HCT116 (cell line): Measurements from ENCODE around the gene HOXA7. TPM values are rescaled to one million over a fixed set of nuclear protein-coding genes. Genes with fewer than 3 reads are reported as not detected.
A peak's percentile ranks its signal among the peaks of the same experiment; 100 is the strongest.

Source experiments
- ATAC-seq: fragments of 200-7000 bp; cut with Tn5 transposase; 2 replicates; pipeline ENCODE4 v1.9.1; 2020; ENCODE audit warnings: mild to moderate bottlenecking, moderate library complexity
- BruUV-seq: library from RNA; stranded (reverse); fragments of 400-500 nt; replicated peaks from 2 replicates; lab custom pipeline; 2021; lab: Mats Ljungman, UMichigan
- CTCF ChIA-PET: fragments of 300-600 bp; sonication (Branson Sonifier 250); formaldehyde crosslinking; loops from one replicate; lab custom pipeline; 2021; ENCODE audit warnings: antibody characterized with exemption; lab: Charles Lee
- POLR2A ChIA-PET: fragments of 300-600, 350-600 bp; sonication (Branson Sonifier 250); formaldehyde crosslinking; loops from one replicate; lab custom pipeline; 2021; ENCODE audit warnings: antibody characterized with exemption; lab: Charles Lee
- RAD21 ChIA-PET, 2 experiments: fragments of 300-600 bp; sonication (Branson Sonifier 250); formaldehyde crosslinking; loops; one replicate each; lab custom pipeline; 2023; ENCODE audit warnings: low total read pairs in 2 of 2; ENCODE audit not compliant: uncharacterized antibody in 2 of 2, unreplicated experiment in 2 of 2, low non-redundant PET in 1 of 2; lab: Charles Lee
- DNase-seq: peaks from one replicate; pipeline ENCODE4 v3.0.0-alpha.2; 2010; ENCODE audit warnings: low read depth, low spot score
- H2AFZ ChIP-seq: fragments of 200-600 bp; shearing (Covaris generic), sonication (generic); 2 replicates; pipeline ENCODE4 v1.6.1; 2017; ENCODE audit warnings: low read depth, mixed run types, mixed read lengths, antibody characterized with exemption, low read length; ENCODE audit not compliant: poor library complexity, severe bottlenecking
- H3K27ac ChIP-seq: 2 replicates; pipeline ENCODE4 v1.5.1; 2012; ENCODE audit warnings: low read depth, low read length
- H3K27me3 ChIP-seq: fragments of 200-600 bp; sonication (generic); 2 replicates; pipeline ENCODE4 v1.6.1; 2016; ENCODE audit warnings: mixed run types, low read length, mixed read lengths; ENCODE audit not compliant: insufficient read depth
- H3K36me3 ChIP-seq, 2 experiments: fragments of 200-500 bp in 1 of 2; fragments of 200-600 bp in 1 of 2; sonication (Bioruptor generic) in 1 of 2; sonication (generic) in 1 of 2; 2 replicates each; pipeline versions ENCODE4 v1.5.1 to v1.6.1; 2014 to 2016; ENCODE audit warnings: low read length in 2 of 2, inconsistent platforms in 1 of 2, mixed read lengths in 1 of 2, mixed run types in 1 of 2; ENCODE audit not compliant: insufficient read depth in 2 of 2, control insufficient read depth in 1 of 2
- H3K4me1 ChIP-seq, 2 experiments: fragments of 200-600 bp in 1 of 2; sonication (generic) in 1 of 2; 2 replicates each; pipeline versions ENCODE4 v1.5.1 to v1.6.1; 2012 to 2017; ENCODE audit warnings: low read length in 2 of 2, inconsistent platforms in 1 of 2, mild to moderate bottlenecking in 1 of 2, mixed read lengths in 1 of 2, mixed run types in 1 of 2, moderate library complexity in 1 of 2; ENCODE audit not compliant: insufficient read depth in 2 of 2, control insufficient read depth in 1 of 2
- H3K4me2 ChIP-seq: fragments of 200-600 bp; sonication (generic); 2 replicates; pipeline ENCODE4 v1.6.1; 2017; ENCODE audit warnings: mixed run types, low read length, mixed read lengths
- H3K4me3 ChIP-seq, 2 experiments: fragments of 200-600 bp in 1 of 2; sonication (generic) in 1 of 2; replicated peaks in 1 of 2; 2 replicates each; pipeline ENCODE4 v1.5.1; 2011 to 2016; ENCODE audit warnings: low read length in 2 of 2, control low read depth in 1 of 2, low read depth in 1 of 2, mild to moderate bottlenecking in 1 of 2, mixed read lengths in 1 of 2, mixed run types in 1 of 2
- H3K79me2 ChIP-seq: fragments of 200-600 bp; sonication (generic); 2 replicates; pipeline ENCODE4 v1.6.1; 2017; ENCODE audit warnings: mild to moderate bottlenecking, mixed run types, low read length, moderate library complexity, mixed read lengths; ENCODE audit not compliant: insufficient read depth
- H3K9ac ChIP-seq: fragments of 200-600 bp; sonication (generic); 2 replicates; pipeline ENCODE4 v1.6.1; 2016; ENCODE audit warnings: low read length, mixed read lengths
- H3K9me2 ChIP-seq: fragments of 200-600 bp; sonication (generic), shearing (Covaris generic); 2 replicates; pipeline ENCODE4 v1.6.1; 2017; ENCODE audit warnings: mixed run types, mild to moderate bottlenecking, moderate library complexity; ENCODE audit not compliant: insufficient read depth
- H3K9me3 ChIP-seq, 2 experiments: fragments of 200-500 bp in 1 of 2; fragments of 200-600 bp in 1 of 2; sonication (Bioruptor generic) in 1 of 2; sonication (generic) in 1 of 2; 2 replicates each; pipeline ENCODE4 v1.6.1; 2014 to 2017; ENCODE audit warnings: low read length in 2 of 2, mixed read lengths in 2 of 2, inconsistent platforms in 1 of 2, low read depth in 1 of 2, mild to moderate bottlenecking in 1 of 2, mixed run types in 1 of 2, moderate library complexity in 1 of 2; ENCODE audit not compliant: control insufficient read depth in 1 of 2, insufficient read depth in 1 of 2
- H4K20me1 ChIP-seq: fragments of 200-600 bp; sonication (generic), shearing (Covaris generic); 2 replicates; pipeline ENCODE4 v1.6.1; 2017; ENCODE audit warnings: mixed run types, mild to moderate bottlenecking, moderate library complexity; ENCODE audit not compliant: insufficient read depth
- EGR1 ChIP-seq: IDR thresholded peaks from 2 replicates; pipeline ENCODE4 v1.6.1; 2012; ENCODE audit warnings: low read depth
- ELF1 ChIP-seq: IDR thresholded peaks from 2 replicates; pipeline ENCODE4 v1.6.1; 2012; ENCODE audit warnings: low read depth, borderline replicate concordance
- EZH2 ChIP-seq: fragments of 200-600 bp; sonication (generic); IDR thresholded peaks from 2 replicates; pipeline ENCODE4 v1.6.1; 2017; ENCODE audit warnings: antibody characterized with exemption, mixed run types
- EZH2phosphoT487 ChIP-seq: fragments of 200-600 bp; IDR thresholded peaks from 2 replicates; pipeline ENCODE4 v1.6.1; 2018; ENCODE audit warnings: antibody characterized with exemption, borderline replicate concordance
- POLR2A ChIP-seq: IDR thresholded peaks from 2 replicates; pipeline ENCODE4 v1.7.0; 2011; ENCODE audit warnings: borderline replicate concordance; ENCODE audit not compliant: insufficient read depth, insufficient read length; ENCODE audit errors: extremely low read depth
- POLR2AphosphoS5 ChIP-seq: IDR thresholded peaks from 2 replicates; pipeline ENCODE4 v1.6.1; 2011; ENCODE audit warnings: mild to moderate bottlenecking, low read depth, low read length, moderate library complexity
- RAD21 ChIP-seq: IDR thresholded peaks from 2 replicates; pipeline ENCODE4 v1.6.1; 2012; ENCODE audit warnings: low read depth, mild to moderate bottlenecking
- SIN3A ChIP-seq: IDR thresholded peaks from 2 replicates; pipeline ENCODE4 v1.6.1; 2012; ENCODE audit warnings: low read depth
- SP1 ChIP-seq: IDR thresholded peaks from 2 replicates; pipeline ENCODE4 v1.6.1; 2012; ENCODE audit warnings: low read depth
- SRF ChIP-seq: IDR thresholded peaks from 2 replicates; pipeline ENCODE4 v1.6.1; 2012; ENCODE audit warnings: low read depth
- TCF7L2 ChIP-seq: IDR thresholded peaks from 2 replicates; pipeline ENCODE4 v1.7.0; 2011; ENCODE audit warnings: borderline replicate concordance, inconsistent platforms; ENCODE audit not compliant: insufficient read depth, insufficient read length; ENCODE audit errors: extremely low read depth
- YY1 ChIP-seq: IDR thresholded peaks from 2 replicates; pipeline ENCODE4 v1.6.1; 2011; ENCODE audit warnings: low read length, low read depth, moderate library complexity, mild to moderate bottlenecking; ENCODE audit not compliant: insufficient replicate concordance; ENCODE audit errors: extremely low read depth
- ZNF274 ChIP-seq: fragments of 200-500 bp; sonication (Bioruptor generic); IDR thresholded peaks from 2 replicates; pipeline ENCODE4 v1.6.1; 2014; ENCODE audit warnings: mild to moderate bottlenecking, low read depth, low read length, inconsistent platforms
- intact Hi-C: fragments of 100-400 bp; cut with micrococcal nuclease; formaldehyde crosslinking; loops from 2 replicates; pipeline ENCODE4 v1.10.0; 2022
- total RNA-seq: library from RNA; stranded (reverse); gene quantifications from one replicate; pipeline ENCODE4 v1.2.1, GENCODE V29; 2021; ENCODE audit not compliant: unreplicated experiment
- TF ChIP-seq, protein P1 (sequence below): IDR thresholded peaks from 2 replicates; pipeline ENCODE4 v1.6.1; 2011; ENCODE audit warnings: mild to moderate bottlenecking, low read length, moderate library complexity; ENCODE audit not compliant: insufficient replicate concordance; ENCODE audit errors: extremely low read depth
- TF ChIP-seq, protein P2 (sequence below): IDR thresholded peaks from 2 replicates; pipeline ENCODE4 v1.6.1; 2012
- TF ChIP-seq, protein P3 (sequence below), 3 experiments: fragments of 200-600 bp in 1 of 3; sonication (generic) in 1 of 3; IDR thresholded peaks in 2 of 3; conservative IDR thresholded peaks in 1 of 3; 2 replicates each; pipeline ENCODE4 v1.5.1; 2012 to 2017; ENCODE audit warnings: low read depth in 2 of 3, low read length in 2 of 3, antibody characterized with exemption in 1 of 3, borderline replicate concordance in 1 of 3, control low read depth in 1 of 3, mild to moderate bottlenecking in 1 of 3, mixed read lengths in 1 of 3, mixed run types in 1 of 3, moderate library complexity in 1 of 3; ENCODE audit not compliant: insufficient read depth in 1 of 3

Gene HOXA7
- total RNA-seq, 1 experiment from 2014 or later: 15.0 TPM

DNA sequence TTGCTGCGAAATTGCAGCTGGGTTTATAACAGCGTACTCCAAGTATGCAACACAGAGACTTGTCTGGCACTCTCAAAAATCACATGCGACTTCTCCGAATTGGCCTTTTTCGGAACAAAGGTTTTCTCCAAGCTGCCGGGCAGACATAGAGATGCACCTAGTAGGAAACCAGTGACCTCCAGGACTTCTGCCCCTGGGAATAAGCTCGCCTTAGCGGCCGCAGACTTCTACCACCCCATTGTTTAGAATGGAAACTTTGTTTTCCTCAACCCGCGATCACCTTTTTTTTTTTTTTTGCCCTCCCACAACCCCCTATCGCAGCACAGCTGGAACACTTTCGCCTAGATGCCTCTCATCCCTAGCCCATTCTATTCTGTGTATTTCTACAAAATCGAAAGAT is 22.6 kb upstream of the HOXA7 start:
- Histone ChIP-seq H3K4me2 (peak overlapping the region; percentile 90), H3K79me2 (peaks cover 20% of the 10 kb centered on the region), H3K27me3 (no peaks in the 10 kb centered on the region), H4K20me1 (no peaks in the 10 kb centered on the region), H2AFZ (peak overlapping the region; percentile 83), H3K36me3 (no peaks in the 10 kb centered on the region), H3K9me2 (no peaks in the 10 kb centered on the region), H3K4me1 (peaks cover 36 to 57% of the 10 kb centered on the region in 2 experiments), H3K27ac (no peak overlapping the region), H3K9me3 (no peaks in the 10 kb centered on the region), H3K4me3 (peak overlapping the region; percentile 43 to 56), H3K9ac (peak overlapping the region; percentile 65)
- ChIA-PET CTCF (interaction anchor here (1.3 to 2.5 kb wide), 12 partner anchors 10 to 1286 kb away, joined by 3 to 32 read pairs (median 6); partner anchors contain the start of gene HOXA13), RAD21 (no interaction called here), POLR2A (no interaction called here)
- intact Hi-C loops: no loop called here
- TF ChIP-seq, protein P1, sequence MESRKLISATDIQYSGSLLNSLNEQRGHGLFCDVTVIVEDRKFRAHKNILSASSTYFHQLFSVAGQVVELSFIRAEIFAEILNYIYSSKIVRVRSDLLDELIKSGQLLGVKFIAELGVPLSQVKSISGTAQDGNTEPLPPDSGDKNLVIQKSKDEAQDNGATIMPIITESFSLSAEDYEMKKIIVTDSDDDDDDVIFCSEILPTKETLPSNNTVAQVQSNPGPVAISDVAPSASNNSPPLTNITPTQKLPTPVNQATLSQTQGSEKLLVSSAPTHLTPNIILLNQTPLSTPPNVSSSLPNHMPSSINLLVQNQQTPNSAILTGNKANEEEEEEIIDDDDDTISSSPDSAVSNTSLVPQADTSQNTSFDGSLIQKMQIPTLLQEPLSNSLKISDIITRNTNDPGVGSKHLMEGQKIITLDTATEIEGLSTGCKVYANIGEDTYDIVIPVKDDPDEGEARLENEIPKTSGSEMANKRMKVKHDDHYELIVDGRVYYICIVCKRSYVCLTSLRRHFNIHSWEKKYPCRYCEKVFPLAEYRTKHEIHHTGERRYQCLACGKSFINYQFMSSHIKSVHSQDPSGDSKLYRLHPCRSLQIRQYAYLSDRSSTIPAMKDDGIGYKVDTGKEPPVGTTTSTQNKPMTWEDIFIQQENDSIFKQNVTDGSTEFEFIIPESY: no peak
- TF ChIP-seq ZNF274 (no peak), TCF7L2 (no peak), EZH2phosphoT487 (no peak), ELF1 (no peak), RAD21 (no peak), POLR2AphosphoS5 (no peak), EGR1 (no peak), EZH2 (no peak), SIN3A (no peak), SP1 (no peak), SRF (no peak), YY1 (no peak), POLR2A (no peak)
- TF ChIP-seq, protein P2, sequence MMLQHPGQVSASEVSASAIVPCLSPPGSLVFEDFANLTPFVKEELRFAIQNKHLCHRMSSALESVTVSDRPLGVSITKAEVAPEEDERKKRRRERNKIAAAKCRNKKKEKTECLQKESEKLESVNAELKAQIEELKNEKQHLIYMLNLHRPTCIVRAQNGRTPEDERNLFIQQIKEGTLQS: no peak
- TF ChIP-seq, protein P3, sequence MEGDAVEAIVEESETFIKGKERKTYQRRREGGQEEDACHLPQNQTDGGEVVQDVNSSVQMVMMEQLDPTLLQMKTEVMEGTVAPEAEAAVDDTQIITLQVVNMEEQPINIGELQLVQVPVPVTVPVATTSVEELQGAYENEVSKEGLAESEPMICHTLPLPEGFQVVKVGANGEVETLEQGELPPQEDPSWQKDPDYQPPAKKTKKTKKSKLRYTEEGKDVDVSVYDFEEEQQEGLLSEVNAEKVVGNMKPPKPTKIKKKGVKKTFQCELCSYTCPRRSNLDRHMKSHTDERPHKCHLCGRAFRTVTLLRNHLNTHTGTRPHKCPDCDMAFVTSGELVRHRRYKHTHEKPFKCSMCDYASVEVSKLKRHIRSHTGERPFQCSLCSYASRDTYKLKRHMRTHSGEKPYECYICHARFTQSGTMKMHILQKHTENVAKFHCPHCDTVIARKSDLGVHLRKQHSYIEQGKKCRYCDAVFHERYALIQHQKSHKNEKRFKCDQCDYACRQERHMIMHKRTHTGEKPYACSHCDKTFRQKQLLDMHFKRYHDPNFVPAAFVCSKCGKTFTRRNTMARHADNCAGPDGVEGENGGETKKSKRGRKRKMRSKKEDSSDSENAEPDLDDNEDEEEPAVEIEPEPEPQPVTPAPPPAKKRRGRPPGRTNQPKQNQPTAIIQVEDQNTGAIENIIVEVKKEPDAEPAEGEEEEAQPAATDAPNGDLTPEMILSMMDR (IDR thresholded peaks at IDR 0.05 in 2 of 3, conservative IDR thresholded peaks at IDR 0.05 in 1 of 3; ENCODE audit: borderline replicate concordance in 1 of 3, insufficient read depth in 1 of 3, low read depth in 2 of 3, low read length in 2 of 3): no peak
- ATAC-seq: no peak
- DNase-seq: no peak
- no TSS peak for BruUV-seq
